T-helper 1 cell treated with Interleukin-12 subunit alpha and Interleukin-12 subunit beta and Interleukin-4 antibody, amounts not matched to agents 30 ng/mL and 1 ng/mL, for 36 hours (primary cell): ENCODE results near the gene COMMD10. TPM values are rescaled to one million over a fixed set of nuclear protein-coding genes. Genes with fewer than 3 reads are reported as not detected.

ENCODE experiments used
- total RNA-seq: library from RNA; stranded (reverse); gene quantifications from 2 replicates; pipeline ENCODE4 v1.2.3, GENCODE V29; 2022

COMMD10 gene
- total RNA-seq, 1 donor from 2014 or later = 30.1 TPM

Other genes with a start within 250 kb of the COMMD10 start
- gene ATG12, start 243.5 kb upstream of the COMMD10 start, total RNA-seq = 41.1 and 43.4 TPM in 2 replicates
- 43.7 and 49.8 TPM in 2 replicates for gene AP3S1, start 243.1 kb upstream of the COMMD10 start, total RNA-seq
- 0.07 TPM in 1 of 2 replicates, not detected in the other for gene LVRN, start 122.5 kb upstream of the COMMD10 start, total RNA-seq
- not detected in 2 replicates for gene ARL14EPL, start 52.6 kb upstream of the COMMD10 start, total RNA-seq